ENCODE measurements around the gene MICU1.

GRCh38 chr10:72503241-72503640, 122.6 kb downstream of the MICU1 start:
- TF ChIP-seq PAX5 (IDR thresholded peaks at IDR 0.05; ENCODE audit: borderline replicate concordance, low read depth, low read length) (no peak), CTCF (IDR thresholded peaks at IDR 0.05 in 2 of 3, conservative IDR thresholded peaks at IDR 0.05 in 1 of 3; ENCODE audit: control insufficient read depth in 2 of 3, extremely low read depth in 1 of 3, insufficient read depth in 1 of 3, low read depth in 3 of 3, low read length in 3 of 3) (no peak), ZNF274 (IDR thresholded peaks at IDR 0.05; ENCODE audit: insufficient read depth, insufficient read length) (no peak), SMARCA5 (IDR thresholded peaks at IDR 0.05) (no peak)

Measured in GM12878 (cell line).